Muscle layer of colon (tissue), 2 donors: ENCODE measurements around the gene EXOC3L4.

Experiments
- H3K27ac ChIP-seq: one replicate; pipeline ENCODE4 v1.7.0; 2013; ENCODE audit warnings: low read depth, mild to moderate bottlenecking, low read length, moderate library complexity
- H3K27me3 ChIP-seq, 2 donors: one replicate each; pipeline ENCODE4 v1.7.0; 2013; ENCODE audit warnings: low read length in 2 of 2, mild to moderate bottlenecking in 2 of 2; ENCODE audit not compliant: insufficient read depth in 2 of 2, control insufficient read depth in 1 of 2
- H3K36me3 ChIP-seq: one replicate; pipeline ENCODE4 v1.7.0; 2013; ENCODE audit warnings: mild to moderate bottlenecking, low read length; ENCODE audit not compliant: insufficient read depth
- H3K4me1 ChIP-seq: one replicate; pipeline ENCODE4 v1.7.0; 2013; ENCODE audit warnings: mild to moderate bottlenecking, low read length; ENCODE audit not compliant: insufficient read depth
- H3K4me3 ChIP-seq, 2 donors: one replicate each; pipeline ENCODE4 v1.7.0; 2013; ENCODE audit warnings: low read length in 2 of 2, low read depth in 1 of 2, mild to moderate bottlenecking in 1 of 2, moderate library complexity in 1 of 2
- H3K9ac ChIP-seq: one replicate; pipeline ENCODE4 v1.7.0; 2013; ENCODE audit warnings: low read length
- H3K9me3 ChIP-seq: one replicate; pipeline ENCODE4 v1.7.0; 2013; ENCODE audit warnings: mild to moderate bottlenecking, low read length
- donor health status: abdominal sarcoma.
- donor health status: Adenocarcinoma of cecum.

The EXOC3L4 gene

DNA sequence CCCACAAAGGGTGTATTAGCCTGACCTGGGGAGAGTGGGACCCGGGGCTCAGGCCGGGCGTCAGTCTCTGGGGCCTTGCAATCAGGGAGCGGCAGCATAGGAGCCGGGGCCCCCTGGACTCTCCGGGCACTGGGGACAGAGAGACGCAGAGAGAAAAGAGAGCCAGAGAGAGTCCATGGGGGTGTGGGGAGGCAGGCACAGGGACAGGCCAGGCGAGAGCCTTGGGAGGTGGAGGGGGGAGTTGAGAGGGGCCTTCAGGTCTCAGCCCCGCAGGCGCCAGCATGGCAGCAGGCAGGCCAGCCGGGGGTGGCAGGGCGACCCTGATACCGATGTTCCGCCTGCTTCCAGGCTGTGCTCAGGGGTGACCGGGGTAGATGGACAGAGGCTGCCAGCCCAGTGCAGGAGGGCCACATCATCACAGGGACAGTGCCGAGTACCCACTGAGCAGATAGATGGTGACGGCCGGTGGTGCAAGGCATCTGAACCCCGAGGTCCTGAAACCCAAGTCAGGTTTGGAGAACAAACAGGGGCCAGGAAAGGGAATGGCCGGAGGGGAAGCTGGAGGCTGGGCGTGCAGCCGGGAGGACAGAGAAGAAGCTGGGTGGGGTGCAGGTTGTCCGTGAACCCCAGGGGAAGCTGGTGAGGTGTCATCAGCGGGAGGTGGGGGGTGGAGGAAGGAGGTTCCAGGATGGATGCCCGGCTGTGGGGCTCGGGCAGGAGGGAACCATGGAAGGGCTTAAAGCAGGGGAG, 2.9 kb downstream of the EXOC3L4 start:
- H3K4me3 ChIP-seq: no peak overlapping the region
- H3K27me3 ChIP-seq: peaks cover 0 to 18% of the 10 kb centered on the region in 2 donors
- no peaks in the 10 kb centered on the region for H3K36me3 ChIP-seq
- no peak overlapping the region for H3K9ac ChIP-seq
- no peaks in the 10 kb centered on the region for H3K4me1 ChIP-seq
- H3K9me3 ChIP-seq: no peaks in the 10 kb centered on the region
- H3K27ac ChIP-seq: no peak overlapping the region

GRCh38 chr14:103097994-103098957, 3.8 kb downstream of the EXOC3L4 start:
- Histone ChIP-seq H3K9me3 (no peaks in the 10 kb centered on the region), H3K9ac (no peak overlapping the region), H3K36me3 (no peaks in the 10 kb centered on the region), H3K27me3 (peaks cover 0 to 27% of the 10 kb centered on the region in 2 donors), H3K27ac (no peak overlapping the region), H3K4me1 (no peaks in the 10 kb centered on the region), H3K4me3 (no peak overlapping the region)

- H3K9ac ChIP-seq: no peak overlapping the region
- no peaks in the 10 kb centered on the region for H3K9me3 ChIP-seq
- H3K27me3 ChIP-seq: peaks cover 0 to 36% of the 10 kb centered on the region in 2 donors
- H3K4me3 ChIP-seq: no peak overlapping the region
- H3K27ac ChIP-seq: no peak overlapping the region
- H3K4me1 ChIP-seq: no peaks in the 10 kb centered on the region
- H3K36me3 ChIP-seq: no peaks in the 10 kb centered on the region
Observed at GRCh38 chr14:103099081-103099732, 4.7 kb downstream of the EXOC3L4 start.

GRCh38 chr14:103099733-103100280, 5.3 kb downstream of the EXOC3L4 start:
- H3K9ac ChIP-seq: no peak overlapping the region
- no peaks in the 10 kb centered on the region for H3K9me3 ChIP-seq
- no peak overlapping the region for H3K4me3 ChIP-seq
- H3K36me3 ChIP-seq: no peaks in the 10 kb centered on the region
- no peak overlapping the region for H3K27ac ChIP-seq
- H3K4me1 ChIP-seq: no peaks in the 10 kb centered on the region
- H3K27me3 ChIP-seq: peaks cover 0 to 42% of the 10 kb centered on the region in 2 donors

GRCh38 chr14:103100281-103101121, 6.0 kb downstream of the EXOC3L4 start:
- Histone ChIP-seq H3K4me1 (peaks cover 6% of the 10 kb centered on the region), H3K9ac (no peak overlapping the region), H3K36me3 (no peaks in the 10 kb centered on the region), H3K9me3 (no peaks in the 10 kb centered on the region), H3K4me3 (no peak overlapping the region), H3K27ac (no peak overlapping the region), H3K27me3 (peaks cover 0 to 49% of the 10 kb centered on the region in 2 donors)

DNA sequence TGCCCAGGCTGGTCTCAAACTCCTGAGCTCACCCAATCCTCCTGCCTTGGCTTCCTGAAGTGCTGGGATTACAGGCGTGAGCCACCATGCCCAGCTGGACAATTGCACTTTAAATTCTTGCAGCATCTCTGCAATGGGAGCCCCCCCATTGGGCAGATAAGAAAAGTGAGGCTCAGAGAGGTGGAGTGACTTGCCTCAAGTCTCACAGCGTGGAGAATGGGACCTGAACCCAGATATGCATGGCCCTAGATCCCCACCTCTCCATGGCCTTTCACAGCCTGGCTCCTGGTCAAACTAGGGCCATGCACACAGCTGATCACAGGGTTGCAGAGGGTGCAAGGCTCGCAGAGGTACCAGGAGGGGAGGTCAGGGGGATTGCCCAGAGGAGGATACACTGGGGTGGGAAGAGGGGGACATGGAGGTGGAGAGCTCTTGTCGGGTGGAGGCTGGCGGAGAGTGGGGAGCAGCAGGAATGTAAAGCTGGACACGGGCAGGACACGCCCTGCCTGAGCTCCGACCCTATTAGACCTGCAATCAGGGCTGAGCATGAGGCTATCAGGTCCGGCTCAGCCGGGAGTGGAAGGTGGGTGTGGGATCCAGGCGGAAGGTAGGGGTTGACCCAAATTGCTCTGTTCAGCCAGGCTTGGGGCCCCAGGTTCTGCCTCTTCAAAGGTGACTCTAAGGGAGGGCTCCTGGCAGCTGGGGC, 6.9 kb downstream of the EXOC3L4 start:
- Histone ChIP-seq H3K9ac (no peak overlapping the region), H3K36me3 (no peaks in the 10 kb centered on the region), H3K27me3 (peaks cover 0 to 55% of the 10 kb centered on the region in 2 donors), H3K4me1 (peaks cover 7% of the 10 kb centered on the region), H3K9me3 (no peaks in the 10 kb centered on the region), H3K27ac (no peak overlapping the region), H3K4me3 (no peak overlapping the region)

DNA sequence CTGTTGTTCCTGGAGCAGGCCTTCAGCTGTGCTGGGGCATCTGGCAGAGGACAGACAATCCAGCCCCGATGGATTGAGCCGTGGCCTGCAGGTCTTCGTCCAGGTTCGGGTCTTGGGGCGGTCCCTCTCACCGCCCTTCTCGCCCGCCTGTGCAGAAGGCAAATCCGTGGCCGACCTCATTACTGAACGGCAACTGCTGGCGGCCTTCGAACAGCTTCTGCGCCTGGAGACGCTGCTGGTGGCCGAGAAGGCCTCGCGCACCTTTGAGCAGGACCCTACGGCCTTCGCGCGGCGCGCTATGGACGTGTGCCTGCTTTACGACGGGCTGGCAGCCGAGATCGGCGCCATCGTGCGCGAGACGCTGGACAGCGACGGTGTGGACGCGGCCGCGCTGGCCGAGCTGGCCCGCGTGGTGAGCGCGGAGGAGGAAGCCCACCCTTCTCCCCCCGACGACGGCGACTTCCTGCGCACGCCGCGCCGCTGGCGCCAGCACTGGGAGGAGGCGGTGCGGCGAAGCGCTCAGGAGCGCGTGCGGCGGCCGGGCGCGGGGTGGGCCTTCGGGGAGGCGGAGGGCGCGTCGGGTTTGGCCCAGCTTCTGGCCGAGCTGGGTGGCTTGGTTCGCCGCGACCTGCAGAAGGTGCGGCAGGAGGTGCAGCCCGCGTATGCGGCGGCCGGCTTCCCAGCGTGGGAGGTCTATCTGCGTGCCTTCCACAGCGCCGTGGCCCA, 7.6 kb downstream of the EXOC3L4 start:
- Histone ChIP-seq H3K27ac (no peak overlapping the region), H3K9ac (no peak overlapping the region), H3K36me3 (no peaks in the 10 kb centered on the region), H3K4me1 (peaks cover 7% of the 10 kb centered on the region), H3K4me3 (no peak overlapping the region), H3K9me3 (no peaks in the 10 kb centered on the region), H3K27me3 (peaks cover 0 to 55% of the 10 kb centered on the region in 2 donors)

DNA sequence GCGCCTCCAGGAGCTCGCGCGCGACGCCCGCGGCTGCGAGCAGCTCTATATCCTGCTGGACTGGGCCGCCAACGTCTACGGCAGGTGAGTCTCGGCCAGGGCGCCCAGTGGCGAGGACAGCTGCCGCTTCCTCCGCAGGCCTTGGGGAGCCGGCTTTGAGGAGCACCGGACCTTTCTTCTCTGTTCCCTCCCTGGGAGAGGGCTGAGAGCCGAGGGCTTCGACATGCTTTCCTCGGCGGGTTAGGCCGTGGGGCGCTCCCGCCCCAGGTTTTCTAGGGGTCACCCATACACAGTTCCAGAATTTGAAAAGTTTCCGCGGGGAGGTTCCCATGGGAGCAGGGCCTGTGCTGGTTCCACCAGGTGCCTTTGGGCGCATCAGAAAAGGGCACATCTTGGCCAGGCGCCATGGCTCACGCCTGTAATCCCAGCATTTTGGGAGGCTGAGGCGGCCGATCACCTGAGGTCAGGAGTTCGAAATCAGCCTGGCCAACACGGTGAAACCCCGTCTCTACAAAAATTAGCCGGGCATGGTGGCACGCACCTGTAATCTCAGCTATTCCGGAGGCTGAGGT, 8.2 kb downstream of the EXOC3L4 start:
- Histone ChIP-seq H3K36me3 (no peaks in the 10 kb centered on the region), H3K27ac (no peak overlapping the region), H3K9me3 (no peaks in the 10 kb centered on the region), H3K9ac (no peak overlapping the region), H3K4me3 (no peak overlapping the region), H3K27me3 (peaks cover 0 to 55% of the 10 kb centered on the region in 2 donors), H3K4me1 (peaks cover 7% of the 10 kb centered on the region)

DNA sequence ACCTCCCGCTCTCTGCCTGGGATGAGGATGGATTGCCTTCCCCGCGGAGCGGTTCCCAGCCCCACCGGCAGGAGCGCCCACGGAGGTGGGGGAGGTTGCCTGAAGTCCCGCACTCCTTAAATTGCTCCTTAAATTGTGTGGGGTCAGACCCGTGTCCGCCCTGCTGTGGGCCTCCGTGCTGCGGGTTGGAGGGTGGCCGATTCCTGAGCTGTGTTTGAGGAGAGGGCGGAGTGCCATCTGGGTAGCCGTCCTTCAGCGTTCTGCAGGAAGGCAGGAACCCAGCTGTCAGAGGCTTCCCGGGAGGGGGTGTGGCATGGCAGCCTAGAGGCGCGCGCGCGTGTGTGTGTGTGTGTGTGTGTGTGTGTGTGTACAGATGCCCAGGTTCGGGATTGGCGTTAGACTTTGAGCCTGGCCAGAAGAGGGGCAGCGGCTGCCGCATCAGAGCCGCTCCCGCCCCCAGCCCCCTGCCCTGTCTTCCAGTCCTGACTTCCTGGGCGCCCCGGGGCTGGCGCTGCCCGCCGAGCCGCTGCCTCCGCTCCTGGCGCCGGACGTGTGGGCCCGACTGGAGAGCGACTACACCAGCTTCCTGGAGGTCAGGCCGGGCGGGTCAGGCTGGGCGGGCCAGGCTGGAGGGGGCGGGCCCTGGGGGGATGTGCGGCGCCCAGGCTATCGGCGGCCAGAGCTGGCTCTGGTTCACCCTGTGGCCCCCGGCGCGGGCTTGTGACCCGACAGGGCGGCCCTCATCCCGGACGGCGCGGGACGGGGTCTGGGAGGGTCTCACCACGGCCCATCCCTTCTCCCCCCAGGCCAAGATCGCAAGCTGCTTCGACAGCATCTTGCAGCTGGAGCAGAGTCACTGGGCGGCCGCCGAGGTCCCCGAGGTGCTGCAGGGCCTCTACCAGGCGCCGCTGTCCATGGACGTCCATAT, 9.2 kb downstream of the EXOC3L4 start:
- H3K36me3 ChIP-seq: no peaks in the 10 kb centered on the region
- no peak overlapping the region for H3K27ac ChIP-seq
- H3K4me3 ChIP-seq: no peak overlapping the region
- peaks cover 0 to 55% of the 10 kb centered on the region in 2 donors for H3K27me3 ChIP-seq
- H3K4me1 ChIP-seq: peaks cover 7% of the 10 kb centered on the region
- H3K9me3 ChIP-seq: no peaks in the 10 kb centered on the region
- H3K9ac ChIP-seq: no peak overlapping the region
